Left ventricle myocardium superior (tissue), 1 donor: ENCODE results near the gene WDR18. TPM values are rescaled to one million over a fixed set of nuclear protein-coding genes. Genes with fewer than 3 reads are reported as not detected.

Experiments used
- ATAC-seq: fragments of 200-7000 bp; cut with Tn5 transposase; one replicate; pipeline ENCODE4 v1.9.1; 2020; ENCODE audit warnings: mild to moderate bottlenecking, moderate library complexity
- DNase-seq: peaks from one replicate; pipeline ENCODE4 v3.0.0-alpha.2; 2020
- intact Hi-C: fragments of 100-400 bp; cut with micrococcal nuclease; formaldehyde crosslinking; loops from one replicate; pipeline ENCODE4 v1.11.0; 2022
- total RNA-seq: library from RNA; stranded (reverse); fragmentation: NEBNext Ultra II Directional; extraction: Animal tissue kit (Norgen Biotek cat#: 25700); gene quantifications from one replicate; pipeline ENCODE4 v1.2.1, GENCODE V29; 2021
- donor health status: DM: no; HTN: yes; CAD: no; lungs with severe emphysema.

The WDR18 gene
- total RNA-seq, 1 donor from 2014 or later = 20.4 TPM

GRCh38 chr19:1026783-1027649, 42.9 kb downstream of the WDR18 start:
- intact Hi-C loops = no loop called here
- ATAC-seq (peak; percentile 4), DNase-seq (no peak)

GRCh38 chr19:1027650-1028061, 43.5 kb downstream of the WDR18 start:
- ATAC-seq (peak; percentile 2), DNase-seq (no peak)

DNA sequence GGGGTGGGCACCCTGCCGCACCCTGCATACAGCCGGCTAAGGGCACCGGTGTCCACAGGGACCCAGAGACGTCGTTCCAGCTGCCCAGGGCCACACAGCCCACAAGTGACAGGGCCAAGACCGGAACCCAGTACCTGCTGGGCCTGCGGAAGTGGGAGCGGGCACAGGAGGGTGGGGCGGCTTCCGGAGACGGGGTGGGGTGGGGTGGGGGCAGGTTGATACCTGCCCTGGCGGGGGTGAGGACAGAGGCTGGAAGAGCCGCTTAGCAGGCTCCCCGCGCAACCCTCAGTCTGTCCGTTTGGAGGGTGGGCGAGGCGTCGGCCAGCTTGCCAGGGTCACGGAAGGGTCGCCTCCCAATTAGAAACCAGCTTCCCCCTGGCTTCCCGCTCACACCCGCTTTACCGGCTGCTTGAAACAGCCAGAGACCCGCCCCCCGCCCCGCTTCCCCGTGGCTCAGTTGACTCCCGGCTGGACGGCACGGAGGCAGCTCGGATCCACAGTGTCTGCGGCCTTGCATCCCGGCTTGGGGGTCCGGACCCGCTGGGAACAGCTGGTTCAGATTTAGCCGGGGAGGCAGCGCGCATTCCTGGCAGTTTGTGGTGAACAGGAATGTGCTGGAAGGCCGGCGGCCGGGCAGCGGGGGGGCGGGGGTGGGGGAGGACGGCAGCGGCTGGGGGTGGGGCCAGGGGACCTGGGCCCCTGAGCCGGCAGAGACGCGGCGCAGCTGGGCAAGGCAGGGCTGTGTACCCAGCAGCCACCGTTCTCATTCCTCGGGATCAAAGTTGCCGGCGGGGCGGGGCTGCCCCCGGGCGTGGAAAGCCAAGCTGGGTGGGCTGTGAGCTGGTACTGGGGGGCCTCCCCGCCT, 44.1 kb downstream of the WDR18 start:
- intact Hi-C loops = no loop called here

More at GRCh38 chr19:1027650-1028061, 43.5 kb downstream of the WDR18 start:
- intact Hi-C loops = no loop called here

GRCh38 chr19:1032264-1032867, 48.2 kb downstream of the WDR18 start:
- DNase-seq (no peak), ATAC-seq (no peak)
- intact Hi-C loops = no loop called here

More for the DNA sequence above, 44.1 kb downstream of the WDR18 start:
- DNase-seq (peak; percentile 79), ATAC-seq (peak; percentile 71)

DNA sequence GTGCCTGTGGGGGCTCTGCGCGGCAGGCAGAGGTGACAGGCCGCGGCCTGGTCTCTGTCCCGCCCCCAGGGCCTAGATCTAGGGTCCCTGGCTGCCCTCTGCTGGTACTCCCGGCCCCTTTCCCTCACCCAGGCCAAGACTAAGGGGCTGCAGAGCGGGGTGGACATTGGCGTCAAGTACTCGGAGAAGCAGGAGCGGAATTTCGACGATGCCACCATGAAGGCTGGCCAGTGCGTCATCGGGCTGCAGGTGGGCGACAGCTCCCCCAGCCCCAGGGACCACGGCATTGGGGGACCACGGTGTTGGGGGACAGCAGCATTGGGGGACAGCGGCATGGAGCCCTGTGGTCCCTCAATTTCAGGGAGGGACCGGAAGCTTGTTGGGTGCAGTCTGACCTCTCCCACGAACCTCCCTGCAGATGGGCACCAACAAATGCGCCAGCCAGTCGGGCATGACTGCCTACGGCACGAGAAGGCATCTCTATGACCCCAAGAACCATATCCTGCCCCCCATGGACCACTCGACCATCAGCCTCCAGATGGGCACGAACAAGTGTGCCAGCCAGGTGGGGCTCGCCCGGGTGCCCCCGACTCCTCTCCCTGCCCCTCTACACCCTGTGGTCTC, 52.0 kb downstream of the WDR18 start:
- no peak for DNase-seq

DNA sequence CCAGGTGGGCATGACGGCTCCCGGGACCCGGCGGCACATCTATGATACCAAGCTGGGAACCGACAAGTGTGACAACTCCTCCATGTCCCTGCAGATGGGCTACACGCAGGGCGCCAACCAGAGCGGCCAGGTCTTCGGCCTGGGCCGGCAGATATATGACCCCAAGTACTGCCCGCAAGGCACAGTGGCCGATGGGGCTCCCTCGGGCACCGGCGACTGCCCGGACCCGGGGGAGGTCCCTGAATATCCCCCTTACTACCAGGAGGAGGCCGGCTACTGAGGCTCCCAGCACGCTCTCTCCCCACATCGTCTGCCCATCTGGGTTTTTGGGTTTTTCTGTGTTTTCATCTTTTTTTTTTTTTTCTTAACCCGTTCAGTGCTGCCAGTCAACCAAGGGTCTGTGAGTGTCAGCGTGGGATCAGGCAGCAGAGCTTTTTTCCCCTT, 53.5 kb downstream of the WDR18 start:
- intact Hi-C loops = no loop called here
- ATAC-seq = no peak
- no peak for DNase-seq

More for the DNA sequence above, 52.0 kb downstream of the WDR18 start:
- intact Hi-C loops = no loop called here
- no peak for ATAC-seq

- intact Hi-C loops = no loop called here
- DNase-seq (peak; percentile 21), ATAC-seq (no peak)
These were observed 55.0 kb downstream of the WDR18 start for GRCh38 chr19:1038978-1039645.

GRCh38 chr19:1039646-1040475, 55.7 kb downstream of the WDR18 start, which contains the start of gene ABCA7:
Gene ABCA7 (plus strand): TSS chr19:1040107. CDS start chr19:1041362, 1,255 bp downstream.
- intact Hi-C loops = no loop called here
- ATAC-seq = peak; percentile 96
- peak; percentile 99 for DNase-seq

DNA sequence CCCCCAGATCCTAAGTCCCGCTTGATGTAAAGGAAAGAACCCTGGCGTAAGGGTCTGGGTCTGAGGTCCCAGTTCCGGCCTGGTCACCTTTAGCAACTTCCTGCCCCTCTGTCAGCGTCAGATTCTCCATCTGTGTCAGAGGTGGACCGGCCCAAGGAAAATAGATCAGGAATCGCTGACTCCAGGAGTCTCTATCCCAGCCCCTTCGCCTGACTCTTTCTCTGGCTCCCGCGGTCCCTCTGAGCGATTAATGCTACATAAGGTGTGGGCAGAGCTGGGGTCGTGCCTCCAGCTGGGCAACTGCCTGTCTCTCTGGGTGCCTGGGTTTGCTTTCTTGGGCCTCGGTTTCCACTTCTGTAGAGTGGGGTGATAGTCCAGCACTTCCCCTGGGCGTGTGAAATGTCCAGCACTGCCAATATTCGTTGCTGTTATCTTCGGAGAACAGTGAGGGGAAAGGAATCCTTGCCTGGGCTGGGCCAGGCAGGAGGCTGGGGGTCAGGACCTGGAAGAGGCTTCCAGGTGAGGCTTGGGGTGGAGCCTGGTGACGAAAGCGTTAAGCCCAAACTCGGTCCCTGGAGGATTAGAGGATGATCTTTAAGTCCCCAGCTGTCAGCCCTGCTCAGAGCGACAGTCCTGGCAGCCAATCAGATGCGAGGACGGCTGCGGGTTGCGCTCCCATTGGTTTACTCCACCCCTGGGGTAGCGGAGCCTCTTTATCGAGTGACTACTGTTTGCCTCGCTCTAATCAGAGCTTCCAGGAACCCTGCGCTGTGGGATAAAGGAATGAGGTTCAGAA, 56.5 kb downstream of the WDR18 start:
- DNase-seq (peak; percentile 93), ATAC-seq (peak; percentile 80)
- intact Hi-C loops = no loop called here

DNA sequence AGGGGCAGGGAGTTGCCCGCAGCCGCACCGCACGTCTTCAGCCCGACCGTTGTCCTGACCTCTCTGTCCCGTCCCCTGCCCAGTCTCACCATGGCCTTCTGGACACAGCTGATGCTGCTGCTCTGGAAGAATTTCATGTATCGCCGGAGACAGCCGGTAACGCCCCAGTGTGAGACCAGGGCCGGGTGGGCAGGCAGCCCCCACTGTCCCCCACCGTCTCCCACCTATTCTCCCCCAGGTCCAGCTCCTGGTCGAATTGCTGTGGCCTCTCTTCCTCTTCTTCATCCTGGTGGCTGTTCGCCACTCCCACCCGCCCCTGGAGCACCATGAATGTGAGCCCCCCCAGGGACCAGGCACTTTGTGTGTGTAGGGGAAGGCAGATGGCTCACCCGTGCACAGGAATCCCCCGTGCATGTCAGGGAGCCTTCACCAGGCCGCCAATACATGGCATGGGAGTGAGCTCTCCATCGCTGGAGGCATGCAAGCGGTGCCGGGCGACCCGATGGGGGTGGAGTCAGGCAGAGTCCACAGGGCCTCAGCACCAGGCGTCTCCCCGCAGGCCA, 57.2 kb downstream of the WDR18 start:
- ATAC-seq = no peak
- DNase-seq = no peak
- intact Hi-C loops = no loop called here

- intact Hi-C loops = no loop called here
- ATAC-seq (no peak), DNase-seq (peak; percentile 41)
These were observed 57.9 kb downstream of the WDR18 start for GRCh38 chr19:1041835-1042685.

GRCh38 chr19:1042689-1043511, 58.8 kb downstream of the WDR18 start:
- ATAC-seq (no peak), DNase-seq (peak; percentile 24)
- intact Hi-C loops = no loop called here
